Thyroid gland (tissue), 4 donors: Measurements from ENCODE around the gene ASCC1.

Source experiments
- CTCF ChIP-seq, 6 experiments: fragments of 200-600 bp in 3 of 6; fragments of 450-650 bp in 3 of 6; sonication (generic) in 3 of 6; IDR thresholded peaks; one replicate each; pipeline ENCODE4 v1.5.1; 2016 to 2019; ENCODE audit warnings: antibody characterized with exemption in 6 of 6, mild to moderate bottlenecking in 2 of 6, inconsistent platforms in 1 of 6, moderate library complexity in 1 of 6
- POLR2A ChIP-seq, 2 donors: fragments of 450-650 bp; IDR thresholded peaks; one replicate each; pipeline ENCODE4 v1.6.1; 2017; ENCODE audit warnings: antibody characterized with exemption in 2 of 2, mild to moderate bottlenecking in 2 of 2, moderate library complexity in 1 of 2

GRCh38 chr10:72089618-72090017 lies 126.5 kb downstream of the ASCC1 start:
- no peak for TF ChIP-seq CTCF (IDR thresholded peaks at IDR 0.05)
- no peak for TF ChIP-seq POLR2A (IDR thresholded peaks at IDR 0.05)
